ENCODE results near the gene ATL3.

- TF ChIP-seq, protein P1, sequence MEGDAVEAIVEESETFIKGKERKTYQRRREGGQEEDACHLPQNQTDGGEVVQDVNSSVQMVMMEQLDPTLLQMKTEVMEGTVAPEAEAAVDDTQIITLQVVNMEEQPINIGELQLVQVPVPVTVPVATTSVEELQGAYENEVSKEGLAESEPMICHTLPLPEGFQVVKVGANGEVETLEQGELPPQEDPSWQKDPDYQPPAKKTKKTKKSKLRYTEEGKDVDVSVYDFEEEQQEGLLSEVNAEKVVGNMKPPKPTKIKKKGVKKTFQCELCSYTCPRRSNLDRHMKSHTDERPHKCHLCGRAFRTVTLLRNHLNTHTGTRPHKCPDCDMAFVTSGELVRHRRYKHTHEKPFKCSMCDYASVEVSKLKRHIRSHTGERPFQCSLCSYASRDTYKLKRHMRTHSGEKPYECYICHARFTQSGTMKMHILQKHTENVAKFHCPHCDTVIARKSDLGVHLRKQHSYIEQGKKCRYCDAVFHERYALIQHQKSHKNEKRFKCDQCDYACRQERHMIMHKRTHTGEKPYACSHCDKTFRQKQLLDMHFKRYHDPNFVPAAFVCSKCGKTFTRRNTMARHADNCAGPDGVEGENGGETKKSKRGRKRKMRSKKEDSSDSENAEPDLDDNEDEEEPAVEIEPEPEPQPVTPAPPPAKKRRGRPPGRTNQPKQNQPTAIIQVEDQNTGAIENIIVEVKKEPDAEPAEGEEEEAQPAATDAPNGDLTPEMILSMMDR (IDR thresholded peaks at IDR 0.05), result no peak
- no peak for TF ChIP-seq EZH2 (IDR thresholded peaks at IDR 0.05; ENCODE audit: borderline replicate concordance, insufficient read depth, low read depth, low read length, poor library complexity, severe bottlenecking)
Measured at GRCh38 chr11:63663809-63664208, 7.4 kb downstream of the ATL3 start.
